ENCODE results near the gene LYST. TPM values are rescaled to one million over a fixed set of nuclear protein-coding genes. Genes with fewer than 3 reads are reported as not detected.
A peak's percentile ranks its signal among the peaks of the same experiment; 100 is the strongest.

Gene LYST
- polyA plus RNA-seq, 1 donor (not counting 4 experiments of a cell fraction or from before 2014, with no cell fraction given): 24.7 TPM

GRCh38 chr1:235642011-235642942 is 224.4 kb downstream of the LYST start:
- Histone ChIP-seq H3K9me1 (ENCODE audit: control insufficient read depth, extremely low read depth, insufficient read depth, low read length) (no peaks in the 10 kb centered on the region), H3K4me3 (ENCODE audit: control insufficient read depth in 2 of 3, extremely low read depth in 1 of 3, insufficient read depth in 2 of 3, low read depth in 1 of 3, low read length in 3 of 3) (peak overlapping the region in 1 of 3 experiments; percentile 4), H3K27ac (ENCODE audit: control insufficient read depth, insufficient read depth, low read length) (no peak overlapping the region), H3K79me2 (ENCODE audit: control insufficient read depth, insufficient read depth, low read length) (no peaks in the 10 kb centered on the region), H4K20me1 (ENCODE audit: control insufficient read depth, extremely low read depth, insufficient read depth, low read length) (no peaks in the 10 kb centered on the region), H3K9me3 (ENCODE audit: control insufficient read depth, low read depth, low read length) (no peaks in the 10 kb centered on the region), H3K9ac (ENCODE audit: control insufficient read depth, extremely low read depth, insufficient read depth, low read length) (no peak overlapping the region), H3K36me3 (ENCODE audit: control insufficient read depth in 2 of 2, extremely low read depth in 1 of 2, insufficient read depth in 2 of 2, low read length in 2 of 2) (no peaks in the 10 kb centered on the region), H3K4me2 (ENCODE audit: control insufficient read depth, extremely low read depth, insufficient read depth, low read depth, low read length) (peak overlapping the region; percentile 62), H3K27me3 (ENCODE audit: control insufficient read depth, extremely low read depth, insufficient read depth, low read length) (peaks cover 17% of the 10 kb centered on the region), H2AFZ (ENCODE audit: control insufficient read depth, low read length) (peak overlapping the region; percentile 6), H3K4me1 (ENCODE audit: control insufficient read depth, extremely low read depth, insufficient read depth, low read length) (peaks cover 8% of the 10 kb centered on the region)
- dilution Hi-C loops (cut with MboI; ENCODE audit: extremely low pct_ligation_motif_present, low sequenced_read_pairs): no loop called here
- DNase-seq (ENCODE audit: low read depth, low spot score) (no peak), FAIRE-seq (no peak)
- TF ChIP-seq CTCF (optimal IDR thresholded peaks at IDR 0.05 in 1 of 3, IDR thresholded peaks at IDR 0.05 in 1 of 3, conservative IDR thresholded peaks at IDR 0.05 in 1 of 3; ENCODE audit: extremely low read depth in 1 of 3, insufficient read depth in 2 of 3, low read length in 3 of 3): no peak
- TF ChIP-seq EZH2 (IDR thresholded peaks at IDR 0.05; ENCODE audit: low read length): no peak

- dilution Hi-C loops (cut with MboI; ENCODE audit: extremely low pct_ligation_motif_present, low sequenced_read_pairs): no loop called here
- FAIRE-seq: no peak
- H3K27me3 ChIP-seq (ENCODE audit: control insufficient read depth, extremely low read depth, insufficient read depth, low read length): peaks cover 12% of the 10 kb centered on the region
Measured at GRCh38 chr1:235640580-235640979, 226.1 kb downstream of the LYST start.

More at GRCh38 chr1:235640580-235640979, 226.1 kb downstream of the LYST start:
- Histone ChIP-seq H3K27ac (ENCODE audit: control insufficient read depth, insufficient read depth, low read length) (no peak overlapping the region), H2AFZ (ENCODE audit: control insufficient read depth, low read length) (no peak overlapping the region), H3K36me3 (ENCODE audit: control insufficient read depth in 2 of 2, extremely low read depth in 1 of 2, insufficient read depth in 2 of 2, low read length in 2 of 2) (no peaks in the 10 kb centered on the region), H3K79me2 (ENCODE audit: control insufficient read depth, insufficient read depth, low read length) (no peaks in the 10 kb centered on the region), H4K20me1 (ENCODE audit: control insufficient read depth, extremely low read depth, insufficient read depth, low read length) (no peaks in the 10 kb centered on the region), H3K4me2 (ENCODE audit: control insufficient read depth, extremely low read depth, insufficient read depth, low read depth, low read length) (no peak overlapping the region), H3K9me1 (ENCODE audit: control insufficient read depth, extremely low read depth, insufficient read depth, low read length) (no peaks in the 10 kb centered on the region), H3K4me1 (ENCODE audit: control insufficient read depth, extremely low read depth, insufficient read depth, low read length) (peaks cover 8% of the 10 kb centered on the region), H3K9me3 (ENCODE audit: control insufficient read depth, low read depth, low read length) (no peaks in the 10 kb centered on the region), H3K9ac (ENCODE audit: control insufficient read depth, extremely low read depth, insufficient read depth, low read length) (no peak overlapping the region), H3K4me3 (ENCODE audit: control insufficient read depth in 2 of 3, extremely low read depth in 1 of 3, insufficient read depth in 2 of 3, low read depth in 1 of 3, low read length in 3 of 3) (no peak overlapping the region)
- TF ChIP-seq CTCF (optimal IDR thresholded peaks at IDR 0.05 in 1 of 3, IDR thresholded peaks at IDR 0.05 in 1 of 3, conservative IDR thresholded peaks at IDR 0.05 in 1 of 3; ENCODE audit: extremely low read depth in 1 of 3, insufficient read depth in 2 of 3, low read length in 3 of 3) (no peak), EZH2 (IDR thresholded peaks at IDR 0.05; ENCODE audit: low read length) (no peak)
- no peak for DNase-seq (ENCODE audit: low read depth, low spot score)
